Prostate gland (tissue), 2 donors: ENCODE results near the gene C11orf58. TPM values are rescaled to one million over a fixed set of nuclear protein-coding genes. Genes with fewer than 3 reads are reported as not detected.
A peak's percentile ranks its signal among the peaks of the same experiment; 100 is the strongest.

Experiments
- DNase-seq: peaks from one replicate; pipeline ENCODE4 v3.0.0-alpha.2; 2019; ENCODE audit warnings: low spot score
- H3K27ac ChIP-seq, 2 donors: fragments of 200-600 bp; sonication (generic); 2 replicates each; pipeline ENCODE4 v1.5.1; 2017 to 2019
- H3K27me3 ChIP-seq: fragments of 200-600 bp; sonication (generic); replicated peaks from 2 replicates; pipeline ENCODE4 v1.5.1; 2019; ENCODE audit not compliant: insufficient read depth
- H3K36me3 ChIP-seq, 2 donors: fragments of 200-600 bp; sonication (generic); 1 replicate in 1 of 2; 2 replicates in 1 of 2; pipeline versions ENCODE4 v1.5.1 to v1.8.1; 2017 to 2019
- H3K4me1 ChIP-seq: fragments of 200-600 bp; sonication (generic); replicated peaks from 2 replicates; pipeline ENCODE4 v1.5.1; 2019
- H3K4me3 ChIP-seq, 2 donors: fragments of 200-600 bp; sonication (generic); 2 replicates each; pipeline ENCODE4 v1.5.1; 2017 to 2019
- H3K9me3 ChIP-seq: fragments of 200-600 bp; sonication (generic); 2 replicates; pipeline ENCODE4 v1.5.1; 2017
- POLR2A ChIP-seq: fragments of 450-650 bp; IDR thresholded peaks from one replicate; pipeline ENCODE4 v1.6.1; 2016; ENCODE audit warnings: antibody characterized with exemption, mild to moderate bottlenecking
- POLR2AphosphoS5 ChIP-seq: sonication (generic); formaldehyde crosslinking; IDR thresholded peaks from one replicate; pipeline ENCODE4 v1.6.1; 2017; ENCODE audit warnings: antibody characterized with exemption
- WGBS: methylation state at CpG from one replicate; pipeline ENCODE4 v1.1.5; 2018; 5-methylcytosine and 5-hydroxymethylcytosine counted together
- intact Hi-C: fragments of 100-400 bp; cut with DNase I; formaldehyde crosslinking; loops from one replicate; pipeline ENCODE4 v1.14.2; 2022
- total RNA-seq, 2 donors: library from RNA; depleted of rRNA; stranded (reverse); fragments of >200 nt; gene quantifications; one replicate each; pipeline ENCODE4 v1.1.0, GENCODE V29; 2016
- TF ChIP-seq, protein P1 (sequence below), 4 experiments: fragments of 200-600 bp in 2 of 4; fragments of 450-650 bp in 2 of 4; sonication (generic) in 2 of 4; IDR thresholded peaks; 1 replicate in 3 of 4; 2 replicates in 1 of 4; pipeline ENCODE4 v1.5.1; 2016 to 2019; ENCODE audit warnings: antibody characterized with exemption in 4 of 4, mild to moderate bottlenecking in 2 of 4, moderate library complexity in 2 of 4

Gene C11orf58
- total RNA-seq, 2 donors from 2014 or later = 128 to 171 TPM

DNA sequence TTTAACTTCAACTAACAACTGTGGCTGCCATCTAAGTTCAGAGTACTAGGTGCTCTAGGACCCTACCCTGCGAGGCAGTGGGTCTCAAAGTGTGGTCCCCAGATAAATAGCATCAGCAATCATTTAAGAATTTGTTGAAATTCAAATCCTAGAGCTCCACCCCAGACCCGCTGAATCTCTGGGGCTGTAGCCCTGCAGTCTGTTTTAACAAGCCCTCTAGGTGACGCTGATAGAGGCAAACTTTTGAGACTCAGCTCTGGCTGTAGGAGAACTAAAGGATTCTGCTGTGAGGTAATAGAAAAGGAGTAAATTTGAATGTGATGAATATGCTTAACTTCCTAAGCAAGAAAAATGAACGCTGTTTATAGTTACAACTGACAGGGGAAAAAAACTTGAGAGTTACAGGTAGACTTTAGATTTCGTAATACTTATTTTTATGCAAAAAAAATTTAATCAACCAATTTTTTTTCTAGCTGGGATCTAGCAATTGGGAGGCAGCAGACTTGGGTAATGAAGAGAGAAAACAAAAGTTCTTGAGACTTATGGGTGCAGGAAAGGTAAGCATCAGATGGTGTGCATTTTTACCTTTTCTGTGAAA lies 5.8 kb downstream of the C11orf58 start:
- Histone ChIP-seq H3K36me3 (no peaks in the 10 kb centered on the region), H3K27me3 (no peaks in the 10 kb centered on the region), H3K4me1 (peaks cover 7% of the 10 kb centered on the region), H3K9me3 (no peaks in the 10 kb centered on the region), H3K4me3 (no peak overlapping the region), H3K27ac (no peak overlapping the region)
- DNase-seq = no peak
- TF ChIP-seq POLR2A (no peak), POLR2AphosphoS5 (no peak)
- TF ChIP-seq, protein P1, sequence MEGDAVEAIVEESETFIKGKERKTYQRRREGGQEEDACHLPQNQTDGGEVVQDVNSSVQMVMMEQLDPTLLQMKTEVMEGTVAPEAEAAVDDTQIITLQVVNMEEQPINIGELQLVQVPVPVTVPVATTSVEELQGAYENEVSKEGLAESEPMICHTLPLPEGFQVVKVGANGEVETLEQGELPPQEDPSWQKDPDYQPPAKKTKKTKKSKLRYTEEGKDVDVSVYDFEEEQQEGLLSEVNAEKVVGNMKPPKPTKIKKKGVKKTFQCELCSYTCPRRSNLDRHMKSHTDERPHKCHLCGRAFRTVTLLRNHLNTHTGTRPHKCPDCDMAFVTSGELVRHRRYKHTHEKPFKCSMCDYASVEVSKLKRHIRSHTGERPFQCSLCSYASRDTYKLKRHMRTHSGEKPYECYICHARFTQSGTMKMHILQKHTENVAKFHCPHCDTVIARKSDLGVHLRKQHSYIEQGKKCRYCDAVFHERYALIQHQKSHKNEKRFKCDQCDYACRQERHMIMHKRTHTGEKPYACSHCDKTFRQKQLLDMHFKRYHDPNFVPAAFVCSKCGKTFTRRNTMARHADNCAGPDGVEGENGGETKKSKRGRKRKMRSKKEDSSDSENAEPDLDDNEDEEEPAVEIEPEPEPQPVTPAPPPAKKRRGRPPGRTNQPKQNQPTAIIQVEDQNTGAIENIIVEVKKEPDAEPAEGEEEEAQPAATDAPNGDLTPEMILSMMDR (IDR thresholded peaks at IDR 0.05) = no peak
- intact Hi-C loops = no loop called here
- 85% methylated on average over 5 of the region's 5 CpGs for WGBS

DNA sequence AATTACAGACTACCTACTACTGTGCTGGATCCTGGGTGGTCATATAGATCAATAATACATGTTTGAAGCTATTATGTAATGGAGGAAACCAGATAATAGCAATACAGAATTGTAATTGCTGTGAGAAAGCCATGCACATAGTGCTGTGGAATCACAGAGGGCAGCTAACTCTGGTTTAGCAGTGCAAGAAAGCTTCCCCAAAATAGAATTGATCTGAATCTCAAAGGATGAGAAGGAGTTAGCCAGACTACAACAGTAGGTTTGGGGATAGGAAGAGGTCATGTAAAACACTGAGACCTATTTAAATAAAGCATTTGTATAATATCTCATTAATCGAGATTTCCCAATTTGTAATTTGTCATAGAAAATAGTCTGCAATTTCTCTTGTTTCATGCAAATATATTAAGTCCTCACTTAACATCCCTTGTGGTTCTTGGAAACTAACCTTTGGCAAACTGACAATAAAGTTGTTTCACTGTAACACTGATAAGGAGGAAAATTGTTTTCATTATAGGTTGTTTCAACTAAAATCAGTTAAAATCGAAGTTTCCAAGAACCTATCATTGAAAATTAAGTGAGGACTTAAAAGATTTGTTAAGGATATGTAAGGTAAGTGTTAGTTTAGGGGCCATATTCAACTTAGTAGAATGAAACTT lies 7.6 kb downstream of the C11orf58 start:
- intact Hi-C loops = no loop called here
- Histone ChIP-seq H3K36me3 (peaks cover 0 to 4% of the 10 kb centered on the region in 2 donors), H3K9me3 (no peaks in the 10 kb centered on the region), H3K4me1 (peaks cover 7% of the 10 kb centered on the region), H3K4me3 (no peak overlapping the region), H3K27ac (peak overlapping the region in 1 of 2 donors; percentile 12), H3K27me3 (no peaks in the 10 kb centered on the region)
- no peak for DNase-seq
- TF ChIP-seq POLR2A (no peak), POLR2AphosphoS5 (no peak)
- TF ChIP-seq, protein P1 (IDR thresholded peaks at IDR 0.05) = no peak
- WGBS = 85% methylated on average over 2 of the region's 2 CpGs

DNA sequence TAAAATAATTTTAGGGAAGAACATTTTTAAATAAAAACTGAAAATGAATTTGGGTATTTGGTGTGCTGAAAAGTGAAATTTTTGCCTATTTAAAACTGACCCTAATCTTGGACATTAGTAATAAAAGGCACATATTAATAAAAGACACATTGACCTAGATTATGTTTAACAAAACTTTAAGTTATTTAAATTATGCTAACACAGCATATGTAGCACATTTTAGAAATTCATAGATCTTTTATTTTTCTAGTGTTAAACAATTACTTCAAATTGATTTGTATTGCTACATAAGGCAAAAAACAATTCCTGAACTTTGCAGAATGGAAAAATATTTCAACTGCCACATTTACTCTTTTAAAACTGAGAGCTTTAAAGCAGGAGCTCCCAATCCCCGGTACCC lies 10.6 kb downstream of the C11orf58 start:
- Histone ChIP-seq H3K27ac (no peak overlapping the region), H3K4me1 (peaks cover 5% of the 10 kb centered on the region), H3K4me3 (no peak overlapping the region), H3K36me3 (peaks cover 4 to 6% of the 10 kb centered on the region in 2 donors), H3K9me3 (no peaks in the 10 kb centered on the region), H3K27me3 (no peaks in the 10 kb centered on the region)
- no peak for DNase-seq
- intact Hi-C loops = no loop called here
- TF ChIP-seq POLR2AphosphoS5 = no peak
- TF ChIP-seq, protein P1 (IDR thresholded peaks at IDR 0.05) = no peak
- no peak for TF ChIP-seq POLR2A
- WGBS = 100% methylated on average over 1 of the region's 1 CpG

DNA sequence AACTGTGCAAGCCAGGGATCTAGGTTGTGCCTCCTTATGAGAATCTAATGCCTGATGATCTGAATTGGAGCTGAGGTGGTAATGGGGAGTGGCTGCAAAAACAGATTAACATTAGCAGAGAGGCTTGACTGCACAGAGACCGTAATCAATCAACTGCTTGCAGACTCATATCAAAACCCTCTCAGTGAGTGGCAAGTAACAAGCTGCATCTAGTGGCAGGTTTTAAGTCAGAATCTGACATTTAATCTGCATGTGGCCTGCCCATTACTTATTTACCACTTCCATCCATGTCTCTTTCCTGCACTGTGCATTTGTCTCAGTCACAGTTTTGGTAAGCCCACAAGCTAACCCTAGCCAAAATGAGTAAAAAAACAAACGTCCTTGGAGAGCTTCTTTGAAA lies 11.2 kb downstream of the C11orf58 start:
- H3K4me1 ChIP-seq = peaks cover 3% of the 10 kb centered on the region
- H3K9me3 ChIP-seq = no peaks in the 10 kb centered on the region
- no peaks in the 10 kb centered on the region for H3K27me3 ChIP-seq
- no peak overlapping the region for H3K27ac ChIP-seq
- H3K4me3 ChIP-seq = no peak overlapping the region
- intact Hi-C loops = no loop called here
- DNase-seq = no peak
- TF ChIP-seq POLR2A (no peak), POLR2AphosphoS5 (no peak)
- TF ChIP-seq, protein P1 (IDR thresholded peaks at IDR 0.05) = no peak
- peaks cover 4 to 6% of the 10 kb centered on the region in 2 donors for H3K36me3 ChIP-seq
- 61% methylated on average over 2 of the region's 2 CpGs for WGBS

DNA sequence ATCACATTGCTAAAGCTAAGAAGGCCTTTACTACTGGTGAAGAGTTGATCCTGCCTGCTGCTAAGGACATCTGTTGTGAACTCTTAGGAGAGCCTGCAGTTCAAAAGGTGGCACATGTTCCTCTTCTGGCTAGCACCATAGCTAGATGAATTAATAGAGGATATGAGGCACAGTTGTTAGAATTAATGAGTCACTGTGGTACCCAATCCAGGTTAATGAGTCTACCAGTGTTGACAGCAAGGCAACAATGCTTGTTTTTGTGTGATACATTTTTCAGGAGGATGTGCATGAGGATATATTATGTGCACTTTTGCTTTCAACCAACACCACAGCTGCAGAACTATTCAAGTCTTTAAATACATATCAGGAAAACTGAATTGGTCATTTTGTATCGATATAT lies 12.0 kb downstream of the C11orf58 start:
- 88% methylated on average over 1 of the region's 1 CpG for WGBS
- TF ChIP-seq, protein P1 (IDR thresholded peaks at IDR 0.05) = no peak
- no peak for TF ChIP-seq POLR2A
- no peak for TF ChIP-seq POLR2AphosphoS5
- intact Hi-C loops = no loop called here
- Histone ChIP-seq H3K4me3 (no peak overlapping the region), H3K4me1 (peaks cover 3% of the 10 kb centered on the region), H3K27me3 (no peaks in the 10 kb centered on the region), H3K27ac (no peak overlapping the region), H3K36me3 (peaks cover 4 to 6% of the 10 kb centered on the region in 2 donors), H3K9me3 (no peaks in the 10 kb centered on the region)
- DNase-seq = no peak
